Naive thymus-derived CD4-positive, alpha-beta T cell (primary cell): Measurements from ENCODE around the gene RING1. TPM values are rescaled to one million over a fixed set of nuclear protein-coding genes. Genes with fewer than 3 reads are reported as not detected.

Experiments
- ATAC-seq: fragments of 150-1000 bp; cut with Tn5 transposase; 2 replicates; pipeline ENCODE4 v1.10.0; 2021; ENCODE audit warnings: mild to moderate bottlenecking, moderate library complexity
- CTCF ChIA-PET: fragments of 350-600 bp; sonication (Branson Sonifier 250); formaldehyde crosslinking; loops from one replicate; lab custom pipeline; 2021; ENCODE audit warnings: antibody characterized with exemption; lab: Charles Lee
- POLR2A ChIA-PET: fragments of 350-600 bp; sonication (Branson Sonifier 250); formaldehyde crosslinking; loops from one replicate; lab custom pipeline; 2021; ENCODE audit warnings: antibody characterized with exemption, inconsistent platforms; lab: Charles Lee
- DNase-seq, 9 donors: peaks; one replicate each; pipeline versions ENCODE4 v3.0.0 to v3.0.0-alpha.2; 2020 to 2022; ENCODE audit warnings: mixed read lengths in 1 of 9
- H3K27ac ChIP-seq: one replicate; pipeline ENCODE4 v1.7.0; 2013; ENCODE audit warnings: mild to moderate bottlenecking, low read depth, low read length, moderate library complexity
- H3K27me3 ChIP-seq, 2 donors: one replicate each; pipeline ENCODE4 v1.7.0; 2013; ENCODE audit warnings: low read length in 2 of 2, mild to moderate bottlenecking in 2 of 2, moderate library complexity in 2 of 2; ENCODE audit not compliant: control insufficient read depth in 2 of 2, insufficient read depth in 2 of 2
- H3K36me3 ChIP-seq, 3 experiments: 1 replicate in 2 of 3; 2 replicates in 1 of 3; pipeline ENCODE4 v1.7.0; 2013; ENCODE audit warnings: low read length in 3 of 3, mild to moderate bottlenecking in 3 of 3, moderate library complexity in 1 of 3; ENCODE audit not compliant: insufficient read depth in 3 of 3, control insufficient read depth in 2 of 3
- H3K4me1 ChIP-seq, 2 donors: one replicate each; pipeline ENCODE4 v1.7.0; 2013; ENCODE audit warnings: low read length in 2 of 2, mild to moderate bottlenecking in 2 of 2, moderate library complexity in 1 of 2; ENCODE audit not compliant: control insufficient read depth in 2 of 2, insufficient read depth in 2 of 2
- H3K4me3 ChIP-seq: 2 replicates; pipeline ENCODE4 v1.7.0; 2013; ENCODE audit warnings: mild to moderate bottlenecking, low read length
- H3K9me3 ChIP-seq, 3 experiments: 1 replicate in 2 of 3; 2 replicates in 1 of 3; pipeline ENCODE4 v1.7.0; 2013; ENCODE audit warnings: low read length in 3 of 3; ENCODE audit not compliant: control insufficient read depth in 2 of 3
- H3K27ac Mint-ChIP-seq, 9 donors: one replicate each; pipeline ENCODE4 v1.8.0; 2020 to 2022; ENCODE audit warnings: mixed read lengths in 9 of 9, mild to moderate bottlenecking in 8 of 9, moderate library complexity in 5 of 9, inconsistent platforms in 2 of 9
- H3K27me3 Mint-ChIP-seq, 5 donors: one replicate each; pipeline ENCODE4 v1.8.0; 2021 to 2022; ENCODE audit warnings: mixed read lengths in 5 of 5, mild to moderate bottlenecking in 1 of 5
- H3K36me3 Mint-ChIP-seq, 5 donors: one replicate each; pipeline ENCODE4 v1.8.0; 2020 to 2022; ENCODE audit warnings: mixed read lengths in 5 of 5, mild to moderate bottlenecking in 3 of 5, inconsistent platforms in 1 of 5
- H3K4me1 Mint-ChIP-seq, 7 donors: one replicate each; pipeline ENCODE4 v1.8.0; 2020 to 2022; ENCODE audit warnings: mixed read lengths in 7 of 7, mild to moderate bottlenecking in 3 of 7, inconsistent platforms in 1 of 7
- H3K4me3 Mint-ChIP-seq, 10 donors: one replicate each; pipeline ENCODE4 v1.8.0; 2020 to 2022; ENCODE audit warnings: mild to moderate bottlenecking in 10 of 10, mixed read lengths in 10 of 10, moderate library complexity in 6 of 10, inconsistent platforms in 2 of 10
- H3K9me3 Mint-ChIP-seq, 11 donors: one replicate each; pipeline ENCODE4 v1.8.0; 2020 to 2022; ENCODE audit warnings: mixed read lengths in 11 of 11, mild to moderate bottlenecking in 4 of 11, inconsistent platforms in 1 of 11, moderate library complexity in 1 of 11
- intact Hi-C, 2 donors: fragments of 100-400 bp; cut with micrococcal nuclease; formaldehyde crosslinking; loops; one replicate each; pipeline ENCODE4 v1.15.1; 2023
- polyA plus RNA-seq, 2 donors: library from polyadenylated mRNA; unstranded; fragments of 300-500 nt; fragmentation: Illumina TruSeq; gene quantifications; one replicate each; pipeline ENCODE4 v1.2.3, GENCODE V29; 2021
- total RNA-seq, 6 experiments: library from RNA in 5 of 6; stranded (reverse) in 5 of 6; gene quantifications; 1 replicate in 5 of 6; 2 replicates in 1 of 6; pipeline ENCODE4 v1.2.3 and lab custom pipeline; 2021 to 2026

RING1 gene
- total and polyA plus RNA-seq, 7 experiments from 2014 or later, result 9.5 to 47.2 (median 41.3) TPM

GRCh38 chr6:33185654-33186187, 22.6 kb upstream of the RING1 start:
- H3K27me3 Mint-ChIP-seq, result peaks cover 16 to 36% (median 20%) of the 10 kb centered on the region in 5 donors
- no peak for DNase-seq
- peak overlapping the region in 1 of 9 donors; percentile 18 for H3K27ac Mint-ChIP-seq
- Histone ChIP-seq H3K4me3 (no peak overlapping the region), H3K9me3 (no peaks in the 10 kb centered on the region), H3K4me1 (peaks cover 16 to 23% of the 10 kb centered on the region in 2 donors), H3K36me3 (no peaks in the 10 kb centered on the region), H3K27ac (no peak overlapping the region), H3K27me3 (no peaks in the 10 kb centered on the region)
- ATAC-seq, result no peak
- intact Hi-C loops, result no loop called here
- H3K4me3 Mint-ChIP-seq, result peak overlapping the region in 1 of 10 donors; percentile 22
- ChIA-PET POLR2A (interaction anchor here (1.4 kb wide), 1 partner anchor 14 kb away, joined by 3 read pairs; no protein-coding TSS in a partner anchor), CTCF (interaction anchor here (1.3 kb wide), 1 partner anchor 12 kb away, joined by 7 read pairs; no protein-coding TSS in a partner anchor)
- H3K9me3 Mint-ChIP-seq, result peaks cover 0 to 14% (median 11%) of the 10 kb centered on the region in 11 donors
- H3K4me1 Mint-ChIP-seq, result peaks cover 15 to 25% (median 24%) of the 10 kb centered on the region in 7 donors
- H3K36me3 Mint-ChIP-seq, result peaks cover 4 to 24% (median 16%) of the 10 kb centered on the region in 5 donors

- Mint-ChIP-seq H3K36me3 (peaks cover 4 to 24% (median 15%) of the 10 kb centered on the region in 5 donors), H3K4me1 (peaks cover 19 to 31% (median 27%) of the 10 kb centered on the region in 7 donors), H3K27me3 (peaks cover 23 to 49% (median 26%) of the 10 kb centered on the region in 5 donors), H3K27ac (no peak overlapping the region), H3K9me3 (peaks cover 0 to 11% (median 9%) of the 10 kb centered on the region in 11 donors), H3K4me3 (no peak overlapping the region)
- Histone ChIP-seq H3K36me3 (no peaks in the 10 kb centered on the region), H3K9me3 (no peaks in the 10 kb centered on the region), H3K27ac (no peak overlapping the region), H3K27me3 (peaks cover 0 to 3% of the 10 kb centered on the region in 2 donors), H3K4me3 (no peak overlapping the region), H3K4me1 (peaks cover 14 to 27% of the 10 kb centered on the region in 2 donors)
- DNase-seq (no peak), ATAC-seq (no peak)
- intact Hi-C loops, result no loop called here
- ChIA-PET POLR2A (no interaction called here), CTCF (no interaction called here)
These were observed 20.5 kb upstream of the RING1 start for GRCh38 chr6:33187809-33188208.

GRCh38 chr6:33189164-33189563, 19.1 kb upstream of the RING1 start:
- Histone ChIP-seq H3K27ac (no peak overlapping the region), H3K4me3 (no peak overlapping the region), H3K36me3 (peaks cover 0 to under 1% (median 0%) of the 10 kb centered on the region in 3 experiments), H3K9me3 (no peaks in the 10 kb centered on the region), H3K4me1 (peaks cover under 1 to 14% of the 10 kb centered on the region in 2 donors), H3K27me3 (peaks cover 0 to 3% of the 10 kb centered on the region in 2 donors)
- Mint-ChIP-seq H3K4me1 (peaks cover 7 to 27% (median 15%) of the 10 kb centered on the region in 7 donors), H3K36me3 (peaks cover 0 to 13% (median 5%) of the 10 kb centered on the region in 5 donors), H3K9me3 (no peaks in the 10 kb centered on the region), H3K27me3 (peaks cover 23 to 57% (median 26%) of the 10 kb centered on the region in 5 donors), H3K4me3 (no peak overlapping the region), H3K27ac (no peak overlapping the region)
- DNase-seq (no peak), ATAC-seq (no peak)
- intact Hi-C loops, result no loop called here
- CTCF ChIA-PET, result interaction anchor here (0.6 to 1.5 kb wide), 2 partner anchors 65 to 152 kb away, joined by 3 to 5 read pairs; no protein-coding TSS in a partner anchor
- POLR2A ChIA-PET, result interaction anchor here (1.1 to 1.6 kb wide), 2 partner anchors 18 to 83 kb away, joined by 4 read pairs; partner anchors contain the start of genes RPS18 and VPS52

- POLR2A ChIA-PET, result interaction anchor here (1.1 to 1.6 kb wide), 3 partner anchors 18 to 82 kb away, joined by 3 to 4 read pairs (median 4); partner anchors contain the start of genes RPS18 and VPS52
- intact Hi-C loops, result no loop called here
- Mint-ChIP-seq H3K4me3 (no peak overlapping the region), H3K27me3 (peaks cover 23 to 53% (median 26%) of the 10 kb centered on the region in 5 donors), H3K27ac (no peak overlapping the region), H3K9me3 (no peaks in the 10 kb centered on the region), H3K36me3 (peaks cover 0 to 18% (median 5%) of the 10 kb centered on the region in 5 donors), H3K4me1 (peaks cover 2 to 20% (median 11%) of the 10 kb centered on the region in 7 donors)
- Histone ChIP-seq H3K4me1 (peaks cover 0 to 7% of the 10 kb centered on the region in 2 donors), H3K4me3 (no peak overlapping the region), H3K27me3 (peaks cover 0 to 3% of the 10 kb centered on the region in 2 donors), H3K9me3 (no peaks in the 10 kb centered on the region), H3K27ac (no peak overlapping the region), H3K36me3 (peaks cover 0 to 7% (median 5%) of the 10 kb centered on the region in 3 experiments)
- CTCF ChIA-PET, result interaction anchor here (0.6 to 1.5 kb wide), 4 partner anchors 64 to 151 kb away, joined by 3 to 5 read pairs (median 3); partner anchors contain the start of gene B3GALT4
- DNase-seq (no peak), ATAC-seq (no peak)
These were observed 18.5 kb upstream of the RING1 start for GRCh38 chr6:33189625-33190448.

- ChIA-PET CTCF (interaction anchor here (0.6 to 1.5 kb wide), 3 partner anchors 65 to 86 kb away, joined by 3 to 5 read pairs (median 3); partner anchors contain the start of gene B3GALT4), POLR2A (interaction anchor here (1.1 to 1.2 kb wide), 2 partner anchors 17 to 69 kb away, joined by 3 to 4 read pairs; no protein-coding TSS in a partner anchor)
- Histone ChIP-seq H3K27me3 (peaks cover 0 to 3% of the 10 kb centered on the region in 2 donors), H3K4me3 (no peak overlapping the region), H3K27ac (no peak overlapping the region), H3K36me3 (peaks cover 5 to 15% (median 13%) of the 10 kb centered on the region in 3 experiments), H3K9me3 (no peaks in the 10 kb centered on the region), H3K4me1 (peaks cover 0 to 7% of the 10 kb centered on the region in 2 donors)
- Mint-ChIP-seq H3K36me3 (peaks cover 3 to 21% (median 8%) of the 10 kb centered on the region in 5 donors), H3K4me1 (peaks cover 2 to 19% (median 11%) of the 10 kb centered on the region in 7 donors), H3K27me3 (peaks cover 23 to 52% (median 26%) of the 10 kb centered on the region in 5 donors), H3K4me3 (peak overlapping the region in 2 of 10 donors; percentile 34 to 57), H3K9me3 (peaks cover 0 to 1% (median 0%) of the 10 kb centered on the region in 11 donors), H3K27ac (peak overlapping the region in 1 of 9 donors; percentile 53)
- DNase-seq, result no peak
- ATAC-seq, result no peak
- intact Hi-C loops, result no loop called here
These were observed 17.7 kb upstream of the RING1 start for GRCh38 chr6:33190504-33191107.
